Right atrium auricular region (tissue), 2 donors: ENCODE results near the gene SEMA4D. TPM values are rescaled to one million over a fixed set of nuclear protein-coding genes. Genes with fewer than 3 reads are reported as not detected.

ENCODE experiments used
- DNase-seq: peaks from one replicate; pipeline ENCODE4 v3.0.0-alpha.2; 2019; ENCODE audit warnings: low spot score
- H3K27ac ChIP-seq, 2 donors: fragments of 200-600 bp; sonication (generic); 1 replicate in 1 of 2; 2 replicates in 1 of 2; pipeline ENCODE4 v1.5.1; 2016 to 2019
- H3K27me3 ChIP-seq, 2 donors: fragments of 200-600 bp; sonication (generic); one replicate each; pipeline versions ENCODE4 v1.5.1 to v1.6.0; 2017 to 2019
- H3K36me3 ChIP-seq: fragments of 200-600 bp; sonication (generic); one replicate; pipeline ENCODE4 v1.5.1; 2016
- H3K4me1 ChIP-seq, 2 donors: fragments of 200-600 bp; sonication (generic); one replicate each; pipeline versions ENCODE4 v1.5.1 to v1.6.0; 2017 to 2019
- H3K4me3 ChIP-seq, 2 donors: fragments of 200-600 bp; sonication (generic); 1 replicate in 1 of 2; 2 replicates in 1 of 2; pipeline ENCODE4 v1.5.1; 2017 to 2019; ENCODE audit warnings: mild to moderate bottlenecking in 1 of 2, moderate library complexity in 1 of 2
- H3K9me3 ChIP-seq, 2 donors: fragments of 200-600 bp; sonication (generic); one replicate each; pipeline ENCODE4 v1.5.1; 2019
- CTCF ChIP-seq, 2 donors: fragments of 200-600 bp; sonication (generic); IDR thresholded peaks; one replicate each; pipeline ENCODE4 v1.5.1; 2019; ENCODE audit warnings: antibody characterized with exemption in 2 of 2
- total RNA-seq, 2 donors: library from RNA; depleted of rRNA; stranded (reverse); fragments of >200 nt; gene quantifications; one replicate each; pipeline ENCODE4 v1.1.0, GENCODE V29; 2016

SEMA4D gene
- total RNA-seq, 2 donors from 2014 or later = 14.6 to 22.1 TPM

GRCh38 chr9:89359751-89360261 lies 138.1 kb downstream of the SEMA4D start:
- Histone ChIP-seq H3K27me3 (no peaks in the 10 kb centered on the region), H3K36me3 (peaks cover 76% of the 10 kb centered on the region), H3K27ac (no peak overlapping the region), H3K4me1 (peaks cover 0 to 22% of the 10 kb centered on the region in 2 donors), H3K4me3 (no peak overlapping the region), H3K9me3 (no peaks in the 10 kb centered on the region)
- no peak for DNase-seq
- TF ChIP-seq CTCF (IDR thresholded peaks at IDR 0.05) = no peak

DNA sequence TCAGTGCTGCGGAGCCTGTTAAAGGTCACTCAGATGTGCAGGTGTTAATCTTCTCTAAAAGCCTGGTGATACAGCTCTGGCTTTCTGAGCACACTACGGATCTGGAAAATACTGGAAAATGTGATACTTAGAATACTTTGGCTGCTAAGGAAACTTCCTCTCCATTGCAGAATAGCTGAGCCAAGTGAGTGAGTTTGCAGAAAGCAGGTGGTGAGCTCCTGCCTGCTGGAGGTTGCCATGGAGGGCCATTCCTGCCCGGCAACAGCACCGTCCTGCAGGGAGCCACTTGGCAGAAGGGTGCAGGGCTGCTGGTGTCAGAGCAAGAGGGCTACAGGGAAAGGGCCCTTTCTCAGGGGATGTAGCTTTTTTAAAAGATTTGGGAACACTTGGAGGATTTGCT lies 138.9 kb downstream of the SEMA4D start:
- H3K9me3 ChIP-seq = no peaks in the 10 kb centered on the region
- H3K36me3 ChIP-seq = peaks cover 84% of the 10 kb centered on the region
- H3K27me3 ChIP-seq = no peaks in the 10 kb centered on the region
- no peak overlapping the region for H3K27ac ChIP-seq
- no peak overlapping the region for H3K4me3 ChIP-seq
- TF ChIP-seq CTCF (IDR thresholded peaks at IDR 0.05) = no peak
- no peak for DNase-seq
- peaks cover 0 to 28% of the 10 kb centered on the region in 2 donors for H3K4me1 ChIP-seq

GRCh38 chr9:89358376-89358916 lies 139.5 kb downstream of the SEMA4D start:
- Histone ChIP-seq H3K27me3 (no peaks in the 10 kb centered on the region), H3K27ac (no peak overlapping the region), H3K4me3 (no peak overlapping the region), H3K9me3 (no peaks in the 10 kb centered on the region), H3K4me1 (peaks cover 0 to 33% of the 10 kb centered on the region in 2 donors), H3K36me3 (peaks cover 85% of the 10 kb centered on the region)
- DNase-seq = no peak
- no peak for TF ChIP-seq CTCF (IDR thresholded peaks at IDR 0.05)

DNA sequence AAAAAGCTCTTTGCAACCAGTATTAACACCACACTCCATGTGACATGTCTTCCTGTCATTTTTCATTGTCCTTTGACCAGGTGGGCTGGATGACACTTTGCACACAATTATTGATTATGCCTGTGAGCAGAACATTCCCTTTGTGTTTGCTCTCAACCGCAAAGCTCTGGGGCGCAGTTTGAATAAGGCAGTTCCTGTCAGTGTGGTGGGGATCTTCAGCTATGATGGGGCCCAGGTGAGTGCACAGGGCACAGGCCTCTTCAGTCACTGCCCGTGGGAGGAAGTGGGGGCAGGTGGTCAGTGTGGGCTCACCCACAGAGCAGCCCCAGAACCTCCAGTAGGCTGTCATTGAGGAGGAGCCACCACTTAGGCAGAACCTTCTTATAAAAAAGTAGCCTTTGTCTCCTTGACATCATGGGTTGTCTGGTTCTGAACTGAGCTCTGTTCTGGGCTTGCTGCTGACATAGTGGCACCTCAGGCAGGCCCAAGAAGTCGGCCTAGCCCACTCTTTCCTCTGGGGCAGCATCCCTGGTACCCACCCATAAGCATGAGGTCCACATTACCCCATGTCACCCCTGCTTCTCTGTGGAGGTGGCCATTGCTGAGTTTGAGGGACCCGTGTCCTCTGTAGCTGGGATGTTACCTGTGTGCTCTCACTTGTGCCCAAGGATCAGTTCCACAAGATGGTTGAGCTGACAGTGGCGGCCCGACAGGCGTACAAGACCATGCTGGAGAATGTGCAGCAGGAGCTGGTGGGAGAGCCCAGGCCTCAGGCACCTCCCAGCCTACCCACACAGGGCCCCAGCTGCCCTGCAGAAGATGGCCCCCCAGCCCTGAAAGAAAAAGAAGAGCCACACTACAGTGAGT lies 140.3 kb downstream of the SEMA4D start:
- TF ChIP-seq CTCF (IDR thresholded peaks at IDR 0.05) = no peak
- Histone ChIP-seq H3K4me1 (peaks cover 0 to 41% of the 10 kb centered on the region in 2 donors), H3K27me3 (no peaks in the 10 kb centered on the region), H3K4me3 (no peak overlapping the region), H3K36me3 (peaks cover 91% of the 10 kb centered on the region), H3K27ac (no peak overlapping the region), H3K9me3 (no peaks in the 10 kb centered on the region)
- DNase-seq = peak; percentile 28

GRCh38 chr9:89356782-89357181 lies 141.1 kb downstream of the SEMA4D start:
- H3K27ac ChIP-seq = no peak overlapping the region
- TF ChIP-seq CTCF (IDR thresholded peaks at IDR 0.05) = no peak
- H3K4me1 ChIP-seq = peaks cover 0 to 48% of the 10 kb centered on the region in 2 donors
- peaks cover 83% of the 10 kb centered on the region for H3K36me3 ChIP-seq
- H3K27me3 ChIP-seq = no peaks in the 10 kb centered on the region
- H3K4me3 ChIP-seq = no peak overlapping the region
- DNase-seq = peak; percentile 21
- no peaks in the 10 kb centered on the region for H3K9me3 ChIP-seq
